Peyer's patch (tissue), 4 donors: ENCODE measurements around the gene LCE1A.

Source experiments
- POLR2A ChIP-seq, 2 donors: fragments of 450-650 bp; IDR thresholded peaks; one replicate each; pipeline ENCODE4 v1.5.1; 2017; ENCODE audit warnings: antibody characterized with exemption in 2 of 2, mild to moderate bottlenecking in 2 of 2, moderate library complexity in 2 of 2
- TF ChIP-seq, protein P1 (sequence below), 6 experiments: fragments of 450-650 bp in 4 of 6; fragments of 200-600 bp in 2 of 6; sonication (generic) in 1 of 6; IDR thresholded peaks; one replicate each; pipeline ENCODE4 v1.5.1; 2017 to 2019; ENCODE audit warnings: antibody characterized with exemption in 6 of 6, mild to moderate bottlenecking in 3 of 6, moderate library complexity in 1 of 6

DNA sequence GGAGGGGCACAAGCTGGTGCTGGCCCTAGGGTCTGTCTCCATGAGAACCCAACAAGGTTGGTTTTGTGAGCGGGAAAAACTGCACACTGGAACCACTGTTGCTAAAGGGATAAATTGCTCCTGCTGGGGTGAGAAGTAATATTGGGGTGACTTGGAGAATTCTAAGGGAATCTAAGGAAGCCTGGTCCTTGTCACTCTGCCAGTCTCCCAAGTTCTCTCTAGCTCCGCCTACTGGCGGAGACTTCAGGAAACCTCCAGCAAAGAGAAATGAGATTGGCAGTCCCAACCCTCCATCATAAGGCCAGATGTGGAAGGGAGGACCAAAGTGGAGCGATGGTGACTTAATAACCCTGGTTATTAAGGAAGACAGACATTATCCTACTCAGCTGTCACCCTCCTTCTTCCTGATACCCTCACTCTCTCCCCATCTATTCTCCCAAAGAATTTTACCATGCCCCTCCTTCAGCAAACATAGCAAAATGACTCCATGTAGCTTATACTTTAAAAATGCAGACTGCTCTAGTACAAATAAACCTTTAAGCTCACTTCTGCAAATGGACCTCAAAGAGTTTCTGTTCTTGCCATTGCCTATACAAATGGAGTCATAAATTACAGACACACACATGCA is 49.6 kb upstream of the LCE1A start:
- TF ChIP-seq, protein P1, sequence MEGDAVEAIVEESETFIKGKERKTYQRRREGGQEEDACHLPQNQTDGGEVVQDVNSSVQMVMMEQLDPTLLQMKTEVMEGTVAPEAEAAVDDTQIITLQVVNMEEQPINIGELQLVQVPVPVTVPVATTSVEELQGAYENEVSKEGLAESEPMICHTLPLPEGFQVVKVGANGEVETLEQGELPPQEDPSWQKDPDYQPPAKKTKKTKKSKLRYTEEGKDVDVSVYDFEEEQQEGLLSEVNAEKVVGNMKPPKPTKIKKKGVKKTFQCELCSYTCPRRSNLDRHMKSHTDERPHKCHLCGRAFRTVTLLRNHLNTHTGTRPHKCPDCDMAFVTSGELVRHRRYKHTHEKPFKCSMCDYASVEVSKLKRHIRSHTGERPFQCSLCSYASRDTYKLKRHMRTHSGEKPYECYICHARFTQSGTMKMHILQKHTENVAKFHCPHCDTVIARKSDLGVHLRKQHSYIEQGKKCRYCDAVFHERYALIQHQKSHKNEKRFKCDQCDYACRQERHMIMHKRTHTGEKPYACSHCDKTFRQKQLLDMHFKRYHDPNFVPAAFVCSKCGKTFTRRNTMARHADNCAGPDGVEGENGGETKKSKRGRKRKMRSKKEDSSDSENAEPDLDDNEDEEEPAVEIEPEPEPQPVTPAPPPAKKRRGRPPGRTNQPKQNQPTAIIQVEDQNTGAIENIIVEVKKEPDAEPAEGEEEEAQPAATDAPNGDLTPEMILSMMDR (IDR thresholded peaks at IDR 0.05) = no peak
- TF ChIP-seq POLR2A (IDR thresholded peaks at IDR 0.05) = no peak
